ENCODE measurements around the gene CALHM6.

Gene CALHM6

GRCh38 chr6:116446399-116446798 lies 14.8 kb upstream of the CALHM6 start:
- DNase-seq, result no peak

DNA sequence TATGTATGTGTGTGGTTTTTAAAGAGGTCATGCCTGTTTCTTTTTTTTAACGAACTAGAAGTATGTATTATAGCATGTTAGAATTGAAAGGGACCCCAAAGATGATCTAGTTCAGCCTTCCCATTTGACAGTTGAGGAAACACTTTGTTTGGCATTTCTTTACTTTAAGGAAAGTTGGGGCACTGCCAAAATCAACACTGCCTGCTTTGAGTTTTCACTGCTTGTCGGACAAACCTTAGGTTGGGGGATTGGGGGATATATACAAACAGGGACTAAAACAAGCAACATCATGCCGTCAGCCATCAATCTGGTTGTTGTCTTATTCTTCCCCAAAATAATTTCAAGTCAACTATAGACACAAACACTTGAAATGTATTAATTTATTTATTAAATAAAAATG lies 14.1 kb upstream of the CALHM6 start:
- DNase-seq, result no peak

- no peak for DNase-seq
These were observed 13.6 kb upstream of the CALHM6 start for GRCh38 chr6:116447496-116448011.

DNA sequence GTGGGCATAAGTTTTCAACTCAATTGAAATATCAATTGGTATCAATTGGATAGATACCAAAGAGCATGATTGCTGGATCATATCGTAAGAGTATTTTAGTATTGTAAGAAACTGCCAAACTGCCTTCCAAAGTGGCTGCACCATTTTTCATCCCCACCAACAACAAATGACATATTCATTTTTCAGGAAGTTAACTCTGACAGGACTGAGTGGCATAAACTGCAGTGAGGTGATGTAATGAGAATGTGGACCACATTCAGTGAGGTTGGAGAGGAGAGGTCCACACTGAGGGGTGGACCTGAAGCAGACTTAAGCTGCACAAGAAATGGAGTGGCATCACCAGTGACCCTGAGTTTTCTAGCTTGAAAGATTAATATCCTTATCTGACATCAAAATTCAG lies 11.6 kb upstream of the CALHM6 start:
- no peak for DNase-seq

GRCh38 chr6:116450185-116450710 lies 10.9 kb upstream of the CALHM6 start:
- DNase-seq, result no peak

DNA sequence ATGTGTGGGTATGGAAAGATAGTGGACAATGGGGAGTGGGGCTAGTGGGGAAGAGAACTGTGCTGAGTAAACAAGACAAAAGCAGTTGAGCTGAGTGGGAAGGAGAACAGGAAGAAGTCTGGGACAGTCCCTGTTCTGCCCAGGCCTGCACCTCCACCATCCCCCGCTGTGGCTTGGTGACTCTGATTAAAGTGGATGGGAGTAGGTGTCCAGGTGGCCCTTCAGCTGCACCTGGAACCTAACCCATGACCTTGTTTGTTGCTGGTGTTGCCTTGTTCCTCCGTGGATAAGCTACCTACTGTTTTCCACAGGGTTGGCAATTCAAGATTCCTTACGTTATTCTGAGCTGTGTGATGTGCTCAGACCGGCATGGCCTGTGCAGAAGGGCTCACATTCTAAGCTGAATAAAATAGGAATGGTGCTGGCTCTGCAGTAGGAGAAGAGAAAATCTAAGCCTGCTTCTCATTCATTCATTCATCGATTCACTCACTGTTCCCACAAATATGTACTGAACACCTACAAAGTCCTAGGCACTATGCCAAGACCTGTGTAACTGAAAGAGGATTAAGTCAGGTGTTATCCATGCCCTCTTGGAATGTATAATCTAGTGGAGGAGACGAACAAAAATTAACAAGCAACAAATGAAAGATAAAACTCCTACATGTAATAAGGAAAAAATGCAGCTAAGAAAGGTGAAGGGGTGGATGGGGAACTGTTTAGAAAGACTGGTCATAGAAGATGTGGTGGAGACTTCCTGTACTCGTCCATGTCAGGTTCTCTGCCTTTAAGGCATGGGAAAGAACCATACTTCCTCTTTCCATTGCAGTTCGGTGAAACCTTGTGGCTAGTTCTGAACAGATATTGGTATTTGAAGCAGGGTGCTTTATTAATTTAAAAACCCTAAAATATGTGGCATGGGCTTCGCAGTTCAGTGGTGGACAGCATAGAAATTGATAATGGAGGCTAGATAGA lies 10.1 kb upstream of the CALHM6 start:
- no peak for DNase-seq

- DNase-seq, result no peak
These were observed 9.3 kb upstream of the CALHM6 start for GRCh38 chr6:116451916-116452315.

DNA sequence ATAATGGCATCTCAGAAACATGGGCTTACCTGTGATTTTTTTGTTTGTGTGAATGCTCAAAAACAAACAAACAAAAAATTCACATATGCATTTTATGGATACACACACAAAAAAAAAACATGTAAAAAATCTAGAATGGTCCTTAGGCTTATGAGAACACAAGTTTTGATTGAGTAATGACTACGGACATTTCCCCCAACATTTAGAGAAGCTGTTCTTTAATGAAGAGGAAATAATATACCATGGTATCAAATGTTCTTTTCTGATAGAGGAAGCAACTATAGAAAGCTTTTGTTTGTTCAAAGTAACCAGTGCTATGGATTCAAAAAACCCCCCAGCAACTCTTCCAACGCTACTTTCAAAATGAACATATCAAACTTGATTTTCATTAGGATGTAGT lies 8.6 kb upstream of the CALHM6 start:
- DNase-seq, result no peak

GRCh38 chr6:116456106-116456505 lies 5.1 kb upstream of the CALHM6 start:
- DNase-seq, result no peak

DNA sequence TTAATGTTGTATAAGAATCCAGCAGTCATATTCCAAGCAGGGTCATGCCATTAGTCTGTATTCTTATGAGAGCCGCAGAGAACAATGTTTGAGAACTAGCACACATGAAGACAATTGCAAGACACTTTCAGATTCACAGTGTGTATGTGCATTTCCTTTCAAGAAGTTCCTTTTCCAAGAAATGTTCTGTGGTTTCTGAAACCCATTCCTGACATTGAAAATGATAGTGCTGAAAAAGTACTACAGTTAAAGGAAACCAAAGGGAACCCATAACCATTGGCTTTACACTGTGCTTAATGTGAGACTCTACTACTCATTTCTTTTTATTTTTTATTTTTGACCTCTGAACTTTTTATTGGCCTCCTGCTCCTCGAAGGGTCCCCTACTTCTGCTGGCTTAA lies 4.2 kb upstream of the CALHM6 start:
- no peak for DNase-seq

DNA sequence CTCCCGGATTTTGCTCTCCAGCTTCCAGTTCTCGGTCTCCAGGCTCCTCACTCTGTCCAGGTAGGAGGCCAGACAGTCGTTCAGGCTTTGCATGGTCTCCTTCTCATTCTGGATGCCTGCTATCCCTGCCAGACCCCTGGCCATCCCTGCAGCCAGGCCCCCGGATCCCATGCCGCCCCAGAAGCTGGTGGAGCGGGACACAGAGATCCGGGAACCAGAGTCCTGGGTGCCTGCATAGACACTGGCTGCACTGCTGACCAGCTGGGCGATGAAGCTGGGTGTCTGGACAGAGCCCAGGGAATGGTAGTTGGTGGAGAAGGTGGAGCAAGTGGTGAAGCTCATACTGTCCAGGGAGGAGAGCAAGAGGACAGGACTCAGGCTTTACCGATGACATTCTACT lies 2.9 kb upstream of the CALHM6 start:
- DNase-seq, result no peak

DNA sequence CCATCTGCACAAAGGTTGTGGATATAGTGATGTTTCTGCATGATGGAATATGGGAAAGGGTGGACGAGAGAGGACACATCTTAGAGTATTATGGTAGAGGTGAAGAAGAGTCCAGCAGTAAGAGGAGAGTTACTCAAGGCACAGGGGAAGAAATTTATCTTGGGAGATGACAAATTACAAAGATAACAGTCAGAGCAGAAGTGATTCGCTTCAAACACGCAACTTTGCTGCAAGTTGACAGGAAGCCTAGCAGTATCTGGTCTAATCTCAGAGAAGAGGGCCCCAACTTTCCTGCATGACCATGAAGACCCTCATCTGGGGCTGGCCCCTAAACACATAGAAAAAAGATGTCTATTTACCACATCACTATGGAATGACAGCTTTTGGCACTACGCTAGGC lies 1.2 kb upstream of the CALHM6 start:
- DNase-seq, result no peak

GRCh38 chr6:116461932-116462885 lies 1.0 kb downstream of the CALHM6 start:
- DNase-seq, result no peak

GRCh38 chr6:116463301-116463700 lies 2.1 kb downstream of the CALHM6 start:
- DNase-seq, result no peak

- no peak for DNase-seq
These were observed 4.1 kb downstream of the CALHM6 start for GRCh38 chr6:116465246-116465645.

GRCh38 chr6:116467096-116467495 lies 5.9 kb downstream of the CALHM6 start:
- no peak for DNase-seq

DNA sequence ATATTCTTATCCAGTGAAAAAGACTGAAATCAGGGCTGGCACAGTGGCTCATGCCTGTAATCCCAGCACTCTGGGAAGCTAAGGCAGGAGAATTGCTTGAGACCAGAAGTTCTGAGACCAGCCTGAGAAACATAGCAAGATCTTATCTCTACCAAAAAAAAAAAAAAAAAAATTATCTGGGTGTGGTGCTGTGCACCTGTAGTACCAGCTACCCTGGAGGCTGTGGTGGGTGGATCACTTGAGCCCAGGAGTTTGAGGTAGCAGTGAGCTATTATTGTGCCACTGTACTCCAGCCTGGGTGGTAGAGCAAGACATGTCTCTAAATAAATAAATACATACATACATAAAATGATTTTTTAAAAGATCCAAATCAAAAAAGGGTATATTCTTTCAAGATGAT lies 6.3 kb downstream of the CALHM6 start:
- no peak for DNase-seq

DNA sequence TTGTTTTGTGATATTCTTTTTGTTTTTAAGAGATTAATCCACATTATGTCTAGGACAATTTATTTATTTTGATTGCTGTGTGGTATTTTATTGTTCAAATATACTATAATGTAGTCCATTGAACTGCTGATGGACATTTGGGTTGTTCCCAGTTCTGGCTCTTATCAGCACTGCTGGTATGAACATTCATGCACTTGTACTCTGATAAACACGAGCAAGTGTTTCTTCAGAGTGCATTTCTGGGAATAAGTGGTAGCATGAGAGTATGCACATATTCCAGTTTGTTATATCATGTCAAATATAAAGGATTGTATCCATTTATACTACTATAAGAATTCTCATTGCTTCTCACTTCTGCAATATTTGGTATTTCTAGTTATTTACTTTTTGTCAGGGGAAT lies 7.1 kb downstream of the CALHM6 start:
- no peak for DNase-seq

DNA sequence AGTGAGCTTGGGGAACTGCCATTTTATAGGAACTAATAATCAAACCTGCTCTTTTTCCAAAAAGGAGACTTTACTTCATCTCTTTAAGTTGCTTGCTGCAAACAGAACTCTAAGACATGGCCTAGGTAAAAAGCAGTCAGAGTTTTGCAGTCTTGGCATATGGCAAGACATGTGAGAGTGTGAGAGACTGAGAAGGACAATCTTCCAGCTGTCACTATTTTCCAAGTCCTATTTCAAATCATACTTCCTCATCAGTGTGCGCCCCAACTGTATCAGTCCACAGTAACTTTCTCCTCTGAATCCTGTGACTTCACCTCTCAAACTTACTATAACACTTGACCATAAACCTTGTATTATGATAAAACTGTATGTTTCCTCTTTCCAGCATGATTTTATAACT lies 10.4 kb downstream of the CALHM6 start:
- DNase-seq, result peak; percentile 31

GRCh38 chr6:116472706-116473105 lies 11.5 kb downstream of the CALHM6 start:
- no peak for DNase-seq

GRCh38 chr6:116475141-116475540 lies 14.0 kb downstream of the CALHM6 start:
- no peak for DNase-seq

DNA sequence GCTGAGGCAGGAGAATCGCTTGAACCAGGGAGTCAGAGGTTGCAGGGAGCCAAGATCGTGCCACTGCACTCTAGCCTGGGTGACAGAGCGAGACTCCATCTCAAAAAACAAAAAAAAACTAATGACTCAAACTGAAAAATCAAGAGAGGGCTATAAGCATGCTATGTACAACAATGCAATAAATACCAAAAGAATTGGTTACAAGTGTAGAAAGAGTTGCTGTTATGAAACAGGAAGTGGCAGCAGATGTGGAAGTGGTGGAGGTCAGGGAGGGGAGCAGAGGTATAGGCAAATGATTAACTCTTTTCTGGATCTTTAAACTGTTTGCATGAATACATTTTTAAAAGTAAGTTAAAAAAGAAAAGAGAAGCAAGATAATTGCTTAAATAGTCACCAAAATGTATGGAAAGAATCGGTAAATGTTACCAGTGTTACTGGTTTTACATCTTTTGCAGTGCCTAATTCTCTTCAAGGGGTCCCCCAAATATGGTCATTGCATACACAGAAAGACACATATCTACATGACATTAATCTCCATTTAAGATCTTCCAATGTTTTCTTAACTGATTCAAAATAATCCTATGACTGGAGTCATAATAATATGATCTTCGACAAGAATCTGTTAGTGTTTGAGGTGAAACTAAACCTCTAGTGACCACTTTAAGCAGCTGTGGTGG lies 15.0 kb downstream of the CALHM6 start:
- no peak for DNase-seq

GRCh38 chr6:116482780-116483179 lies 21.6 kb downstream of the CALHM6 start:
- no peak for DNase-seq
